Ovary (tissue), 3 donors: Measurements from ENCODE around the gene KCNJ3.

Source experiments
- CTCF ChIP-seq, 3 donors: fragments of 450-650 bp in 2 of 3; fragments of 200-600 bp in 1 of 3; IDR thresholded peaks; one replicate each; pipeline versions ENCODE4 v1.5.1 to v1.8.0; 2016 to 2022; ENCODE audit warnings: antibody characterized with exemption in 3 of 3, mild to moderate bottlenecking in 1 of 3
- POLR2A ChIP-seq: fragments of 450-650 bp; IDR thresholded peaks from one replicate; pipeline ENCODE4 v1.6.1; 2017; ENCODE audit warnings: antibody characterized with exemption, mild to moderate bottlenecking, moderate library complexity
- donor health status: DM: no; HTN: no; CAD: no.

- TF ChIP-seq CTCF (IDR thresholded peaks at IDR 0.05) = no peak
- TF ChIP-seq POLR2A = no peak
Measured at GRCh38 chr2:154689158-154689557, 9.3 kb upstream of the KCNJ3 start.
